Fibroblast of lung (primary cell): ENCODE results near the gene TUBB1. TPM values are rescaled to one million over a fixed set of nuclear protein-coding genes. Genes with fewer than 3 reads are reported as not detected.

Experiments used
- DNase-seq, 2 donors: peaks; one replicate each; pipeline versions ENCODE4 v3.0.0 to v3.0.0-alpha.2; 2010; ENCODE audit warnings: low read depth in 2 of 2
- H2AFZ ChIP-seq: 2 replicates; pipeline ENCODE4 v1.5.1; 2012; ENCODE audit warnings: low read length, control low read depth, inconsistent platforms
- H3K27ac ChIP-seq: 2 replicates; pipeline ENCODE4 v1.5.1; 2011; ENCODE audit warnings: low read length, control low read depth; ENCODE audit not compliant: insufficient read depth
- H3K27me3 ChIP-seq: 2 replicates; pipeline ENCODE4 v1.5.1; 2011; ENCODE audit warnings: mild to moderate bottlenecking, low read length; ENCODE audit not compliant: control insufficient read depth, insufficient read depth
- H3K36me3 ChIP-seq: 2 replicates; pipeline ENCODE4 v1.5.1; 2011; ENCODE audit warnings: low read length; ENCODE audit not compliant: control insufficient read depth, insufficient read depth
- H3K4me1 ChIP-seq: 2 replicates; pipeline ENCODE4 v1.5.1; 2011; ENCODE audit warnings: low read length; ENCODE audit not compliant: control insufficient read depth, insufficient read depth; ENCODE audit errors: extremely low read depth
- H3K4me2 ChIP-seq: 2 replicates; pipeline ENCODE4 v1.5.1; 2011; ENCODE audit warnings: low read length, control low read depth; ENCODE audit not compliant: insufficient read depth; ENCODE audit errors: extremely low read depth
- H3K4me3 ChIP-seq, 4 experiments: fragments of 200-600 bp in 1 of 4; sonication (generic) in 1 of 4; replicated peaks in 1 of 4; 2 replicates each; pipeline ENCODE4 v1.5.1; 2011 to 2016; ENCODE audit warnings: low read length in 4 of 4, low read depth in 3 of 4, mild to moderate bottlenecking in 3 of 4, control low read depth in 2 of 4, inconsistent platforms in 1 of 4, mixed read lengths in 1 of 4; ENCODE audit not compliant: insufficient read depth in 1 of 4; ENCODE audit errors: control extremely low read depth in 1 of 4
- H3K79me2 ChIP-seq: 2 replicates; pipeline ENCODE4 v1.5.1; 2012; ENCODE audit warnings: mild to moderate bottlenecking, low read length, inconsistent platforms; ENCODE audit not compliant: control insufficient read depth, insufficient read depth
- H3K9ac ChIP-seq: 2 replicates; pipeline ENCODE4 v1.5.1; 2011; ENCODE audit warnings: mild to moderate bottlenecking, low read length, control low read depth; ENCODE audit not compliant: insufficient read depth
- H3K9me3 ChIP-seq: 2 replicates; pipeline ENCODE4 v1.5.1; 2012; ENCODE audit warnings: low read depth, low read length; ENCODE audit not compliant: control insufficient read depth, insufficient read depth
- H4K20me1 ChIP-seq: 2 replicates; pipeline ENCODE4 v1.5.1; 2011; ENCODE audit warnings: low read length; ENCODE audit not compliant: control insufficient read depth, insufficient read depth; ENCODE audit errors: extremely low read depth
- CTCF ChIP-seq, 2 donors: IDR thresholded peaks in 1 of 2; conservative IDR thresholded peaks in 1 of 2; 1 replicate in 1 of 2; 2 replicates in 1 of 2; pipeline ENCODE4 v1.5.1; 2011 to 2012; ENCODE audit warnings: low read length in 2 of 2, control low read depth in 1 of 2, inconsistent platforms in 1 of 2, low read depth in 1 of 2, mild to moderate bottlenecking in 1 of 2
- EZH2 ChIP-seq: IDR thresholded peaks from 2 replicates; pipeline ENCODE4 v1.5.1; 2012; ENCODE audit warnings: low read length, control low read depth, mild to moderate bottlenecking; ENCODE audit errors: missing control alignments
- polyA plus RNA-seq, 2 donors: library from polyadenylated mRNA; depleted of rRNA in 1 of 2; stranded (reverse) in 1 of 2; unstranded in 1 of 2; fragments of >200 nt; gene quantifications; 2 replicates each; pipeline ENCODE4 v1.2.1, GENCODE V29; 2011 to 2012; ENCODE audit warnings: missing spikeins in 1 of 2
- total RNA-seq: library from RNA; depleted of rRNA; stranded (reverse); fragments of >200 nt; gene quantifications from 2 replicates; pipeline ENCODE4 v1.2.1, GENCODE V29; 2014

Gene TUBB1
- total and polyA plus RNA-seq, 2 donors (not counting 1 experiment from before 2014, with no cell fraction given) = under 0.01 TPM; not detected in 1

- H3K27ac ChIP-seq = no peak overlapping the region
- no peak overlapping the region for H2AFZ ChIP-seq
- DNase-seq = no peak
- TF ChIP-seq CTCF (conservative IDR thresholded peaks at IDR 0.05 in 1 of 2, IDR thresholded peaks at IDR 0.05 in 1 of 2; ENCODE audit: low read depth in 1 of 2, low read length in 2 of 2) (no peak), EZH2 (no peak)
- H4K20me1 ChIP-seq = no peaks in the 10 kb centered on the region
- H3K79me2 ChIP-seq = peaks cover 10% of the 10 kb centered on the region
- no peaks in the 10 kb centered on the region for H3K27me3 ChIP-seq
- no peaks in the 10 kb centered on the region for H3K9me3 ChIP-seq
- H3K4me2 ChIP-seq = peak overlapping the region; percentile 99
- peaks cover 8% of the 10 kb centered on the region for H3K4me1 ChIP-seq
- peaks cover 7% of the 10 kb centered on the region for H3K36me3 ChIP-seq
- peak overlapping the region in 2 of 4 experiments; percentile 32 to 77 for H3K4me3 ChIP-seq
- no peak overlapping the region for H3K9ac ChIP-seq
Observed at GRCh38 chr20:59004763-59005522, 14.3 kb upstream of the TUBB1 start.

GRCh38 chr20:59005523-59006166 lies 13.6 kb upstream of the TUBB1 start:
- H2AFZ ChIP-seq = no peak overlapping the region
- H4K20me1 ChIP-seq = no peaks in the 10 kb centered on the region
- peaks cover 10% of the 10 kb centered on the region for H3K79me2 ChIP-seq
- peak overlapping the region; percentile 72 for H3K9ac ChIP-seq
- H3K27me3 ChIP-seq = no peaks in the 10 kb centered on the region
- TF ChIP-seq EZH2 (no peak), CTCF (conservative IDR thresholded peaks at IDR 0.05 in 1 of 2, IDR thresholded peaks at IDR 0.05 in 1 of 2; ENCODE audit: low read depth in 1 of 2, low read length in 2 of 2) (no peak)
- H3K4me2 ChIP-seq = peak overlapping the region; percentile 99
- DNase-seq = no peak
- H3K27ac ChIP-seq = peak overlapping the region; percentile 77
- peaks cover 8% of the 10 kb centered on the region for H3K4me1 ChIP-seq
- H3K36me3 ChIP-seq = peaks cover 7% of the 10 kb centered on the region
- peak overlapping the region in 3 of 4 experiments; percentile 72 to 92 (median 77) for H3K4me3 ChIP-seq
- no peaks in the 10 kb centered on the region for H3K9me3 ChIP-seq

- peak overlapping the region; percentile 77 for H3K27ac ChIP-seq
- H3K79me2 ChIP-seq = peaks cover 10% of the 10 kb centered on the region
- peak overlapping the region; percentile 64 to 92 (median 74) for H3K4me3 ChIP-seq
- no peaks in the 10 kb centered on the region for H4K20me1 ChIP-seq
- TF ChIP-seq CTCF (conservative IDR thresholded peaks at IDR 0.05 in 1 of 2, IDR thresholded peaks at IDR 0.05 in 1 of 2; ENCODE audit: low read depth in 1 of 2, low read length in 2 of 2) (no peak), EZH2 (no peak)
- DNase-seq = no peak
- H3K4me2 ChIP-seq = peak overlapping the region; percentile 99
- H3K27me3 ChIP-seq = no peaks in the 10 kb centered on the region
- H2AFZ ChIP-seq = peak overlapping the region; percentile 19
- H3K9ac ChIP-seq = peak overlapping the region; percentile 72
- peaks cover 14% of the 10 kb centered on the region for H3K4me1 ChIP-seq
- peaks cover 4% of the 10 kb centered on the region for H3K36me3 ChIP-seq
- no peaks in the 10 kb centered on the region for H3K9me3 ChIP-seq
Observed at GRCh38 chr20:59006167-59006863, 12.9 kb upstream of the TUBB1 start.
